HepG2 (cell line): ENCODE data around the gene NOS2. TPM values are rescaled to one million over a fixed set of nuclear protein-coding genes. Genes with fewer than 3 reads are reported as not detected.

ENCODE experiments used
- ATAC-seq: fragments of 200-7000 bp; cut with Tn5 transposase; 3 replicates; pipeline ENCODE4 v1.9.1; 2020; ENCODE audit warnings: mild to moderate bottlenecking, moderate library complexity
- BruUV-seq: library from RNA; stranded (reverse); fragments of 400-500 nt; replicated peaks from 2 replicates; lab custom pipeline; 2021; lab: Mats Ljungman, UMichigan
- CTCF ChIA-PET: fragments of 300-600 bp; formaldehyde crosslinking; extraction: SDS; loops from one replicate; lab custom pipeline; 2021; ENCODE audit warnings: low total read pairs, inconsistent platforms, low intra/inter-chr PET ratio; lab: Yijun Ruan, JAX
- POLR2A ChIA-PET: fragments of 350-600 bp; sonication (Branson Sonifier 250); formaldehyde crosslinking; loops from one replicate; lab custom pipeline; 2020; ENCODE audit warnings: antibody characterized with exemption, inconsistent platforms; lab: Yijun Ruan, JAX
- DNase-seq: peaks from one replicate; pipeline ENCODE4 v3.0.0-alpha.2; 2015; ENCODE audit warnings: low spot score
- FAIRE-seq: peaks from 3 replicates; lab custom pipeline; 2011; peaks lifted over from hg19 to GRCh38; lab: Jason Lieb, UNC
- H2AFZ ChIP-seq: one replicate; pipeline ENCODE4 v1.6.1; 2011; ENCODE audit warnings: low read length, inconsistent platforms
- H3K27ac ChIP-seq: fragments of 300-600 bp; 3 replicates; pipeline ENCODE4 v1.8.0; 2011; ENCODE audit warnings: mixed run types, mild to moderate bottlenecking, mixed read lengths, low read length, inconsistent platforms; ENCODE audit not compliant: insufficient read depth; ENCODE audit errors: extremely low read length
- H3K27me3 ChIP-seq, 2 experiments: fragments of 200-600 bp in 1 of 2; 2 replicates in 1 of 2; 3 replicates in 1 of 2; pipeline versions ENCODE4 v1.6.0 to v1.8.0; 2011; ENCODE audit warnings: low read length in 2 of 2, mild to moderate bottlenecking in 2 of 2, moderate library complexity in 2 of 2, inconsistent platforms in 1 of 2; ENCODE audit not compliant: insufficient read depth in 2 of 2, control insufficient read depth in 1 of 2
- H3K36me3 ChIP-seq, 2 experiments: fragments of 200-600 bp in 1 of 2; replicated peaks in 1 of 2; 2 replicates in 1 of 2; 3 replicates in 1 of 2; pipeline versions ENCODE4 v1.5.1 to v1.8.0; 2011; ENCODE audit warnings: low read length in 2 of 2, inconsistent platforms in 1 of 2; ENCODE audit not compliant: insufficient read depth in 2 of 2, control insufficient read depth in 1 of 2
- H3K4me1 ChIP-seq: 2 replicates; pipeline ENCODE4 v1.5.1; 2012; ENCODE audit warnings: low read length, inconsistent platforms; ENCODE audit not compliant: insufficient read depth
- H3K4me2 ChIP-seq: 2 replicates; pipeline ENCODE4 v1.6.0; 2011; ENCODE audit warnings: low read depth, low read length, inconsistent platforms
- H3K4me3 ChIP-seq, 3 experiments: fragments of 200-600 bp in 1 of 3; sonication (generic), shearing (Covaris generic) in 1 of 3; replicated peaks in 1 of 3; 2 replicates each; pipeline ENCODE4 v1.5.1; 2011 to 2016; ENCODE audit warnings: low read length in 3 of 3, inconsistent platforms in 2 of 3, low read depth in 2 of 3, mild to moderate bottlenecking in 2 of 3, control low read depth in 1 of 3, mixed read lengths in 1 of 3; ENCODE audit not compliant: insufficient read depth in 1 of 3
- H3K79me2 ChIP-seq: one replicate; pipeline ENCODE4 v1.6.1; 2011; ENCODE audit warnings: low read length, inconsistent platforms; ENCODE audit not compliant: insufficient read depth
- H3K9ac ChIP-seq: 2 replicates; pipeline ENCODE4 v1.6.0; 2011; ENCODE audit warnings: mild to moderate bottlenecking, low read depth, low read length, inconsistent platforms; ENCODE audit not compliant: insufficient read depth
- H3K9me3 ChIP-seq: 2 replicates; pipeline ENCODE4 v1.5.1; 2012; ENCODE audit warnings: mild to moderate bottlenecking, low read length
- H4K20me1 ChIP-seq: 2 replicates; pipeline ENCODE4 v1.6.0; 2011; ENCODE audit warnings: inconsistent platforms, mild to moderate bottlenecking, low read length, moderate library complexity; ENCODE audit not compliant: insufficient read depth
- BCLAF1 ChIP-seq: fragments of 450-650 bp; IDR thresholded peaks from 2 replicates; pipeline ENCODE4 v1.6.1; 2017; ENCODE audit warnings: mild to moderate bottlenecking
- ELF3 ChIP-seq: IDR thresholded peaks from 2 replicates; pipeline ENCODE4 v1.6.1; 2016; ENCODE audit warnings: missing genetic modification reagents, missing compliant biosample characterization
- FOXC1 ChIP-seq: sonication (generic); formaldehyde crosslinking; IDR thresholded peaks from 2 replicates; pipeline ENCODE4 v1.8.0; 2022; ENCODE audit warnings: mild to moderate bottlenecking, missing genetic modification reagents, borderline replicate concordance
- GMEB2 ChIP-seq: IDR thresholded peaks from 2 replicates; pipeline ENCODE4 v1.6.1; 2016; ENCODE audit warnings: missing biosample characterization, missing genetic modification reagents, low read depth
- MAX ChIP-seq: IDR thresholded peaks from 2 replicates; pipeline ENCODE4 v1.6.1; 2012; ENCODE audit warnings: inconsistent platforms
- NR0B2 ChIP-seq: sonication (generic); formaldehyde crosslinking; IDR thresholded peaks from 2 replicates; pipeline ENCODE4 v1.4.0; 2020; ENCODE audit warnings: mild to moderate bottlenecking, missing genetic modification reagents
- POLR2AphosphoS5 ChIP-seq: IDR thresholded peaks from 2 replicates; pipeline ENCODE4 v1.6.1; 2012; ENCODE audit warnings: low read depth, low read length
- ZBTB1 ChIP-seq: sonication (generic); formaldehyde crosslinking; IDR thresholded peaks from 2 replicates; pipeline ENCODE4 v1.4.0; 2020; ENCODE audit warnings: missing genetic modification reagents, borderline replicate concordance
- ZBTB21 ChIP-seq: sonication (generic); formaldehyde crosslinking; IDR thresholded peaks from 2 replicates; pipeline ENCODE4 v1.4.0; 2020; ENCODE audit warnings: missing genetic modification reagents
- ZFP36L2 ChIP-seq: sonication (generic); formaldehyde crosslinking; IDR thresholded peaks from 2 replicates; pipeline ENCODE4 v1.4.0; 2020; ENCODE audit warnings: missing genetic modification reagents
- ZNF121 ChIP-seq: sonication (generic); formaldehyde crosslinking; IDR thresholded peaks from 2 replicates; pipeline ENCODE4 v1.5.0; 2020; ENCODE audit warnings: mild to moderate bottlenecking, missing genetic modification reagents
- ZNF33A ChIP-seq: sonication (generic); formaldehyde crosslinking; IDR thresholded peaks from 2 replicates; pipeline ENCODE4 v1.5.1; 2020; ENCODE audit warnings: missing genetic modification reagents, mild to moderate bottlenecking, moderate library complexity, borderline replicate concordance
- ZNF530 ChIP-seq: sonication (generic); formaldehyde crosslinking; IDR thresholded peaks from 2 replicates; pipeline ENCODE4 v1.5.0; 2020; ENCODE audit warnings: low read depth, mild to moderate bottlenecking, missing genetic modification reagents
- WGBS: methylation state at CpG from one replicate; pipeline ENCODE4 v1.1.6; 2017; ENCODE audit warnings: low lambda C conversion rate; 5-methylcytosine and 5-hydroxymethylcytosine counted together
- in situ Hi-C: cut with HindIII; loops from 2 replicates; pipeline ENCODE4 v1.10.0; 2017; ENCODE audit warnings: low pct_unique_long_range_greater_than_20kb; ENCODE audit not compliant: extremely low pct_ligation_motif_present
- intact Hi-C: fragments of 100-400 bp; cut with micrococcal nuclease; formaldehyde crosslinking; loops from one replicate; pipeline ENCODE4 v1.10.0; 2022; ENCODE audit not compliant: unreplicated experiment
- polyA plus RNA-seq, 8 experiments: library from polyadenylated mRNA; depleted of rRNA in 3 of 8; stranded (reverse) in 7 of 8; unstranded in 1 of 8; fragments of >200 nt; fragmentation: Illumina TruSeq in 4 of 8; extraction: Trizol in 4 of 8; gene quantifications; 2 replicates each; pipeline versions ENCODE4 v1.2.1 to v1.2.3, GENCODE V29; 2011 to 2016; ENCODE audit warnings: low read depth in 4 of 8, missing spikeins in 1 of 8, mixed read lengths in 1 of 8; ENCODE audit not compliant: insufficient read depth in 1 of 8
- total RNA-seq, 5 experiments: library from RNA; depleted of rRNA; stranded (reverse); fragments of >200 nt; fragmentation: Illumina TruSeq; extraction: Trizol; gene quantifications; 2 replicates each; pipeline ENCODE4 v1.2.3, GENCODE V29; 2016; ENCODE audit warnings: low read depth in 1 of 5

Gene NOS2
- total and polyA plus RNA-seq, 2 of the 13 experiments (the other 11 are each of a cell fraction or from before 2014, with no cell fraction given) = 0.02 TPM; not detected in 1

- POLR2A ChIA-PET = no interaction called here
- Histone ChIP-seq H3K36me3 (no peaks in the 10 kb centered on the region), H3K9ac (no peak overlapping the region), H3K79me2 (no peaks in the 10 kb centered on the region), H2AFZ (no peak overlapping the region), H3K27ac (no peak overlapping the region)
- ATAC-seq = no peak
- TF ChIP-seq ZNF121 (CRISPR knock-in tag) (no peak), ELF3 (CRISPR knock-in tag) (no peak), NR0B2 (CRISPR knock-in tag) (no peak), ZBTB1 (CRISPR knock-in tag) (no peak)
- TF ChIP-seq, all 625 proteins: peak for 0
- Histone ChIP-seq H3K4me2 (no peak overlapping the region), H4K20me1 (no peaks in the 10 kb centered on the region), H3K27me3 (peaks cover 1 to 4% of the 10 kb centered on the region in 2 experiments; a peak in 1 of 5 replicates), H3K9me3 (no peaks in the 10 kb centered on the region), H3K4me1 (peaks cover 23% of the 10 kb centered on the region), H3K4me3 (no peak overlapping the region)
- DNase-seq (no peak), FAIRE-seq (no peak)
- 10% methylated on average over 2 of the region's 10 CpGs for whole genome bisulfite sequencing
- intact Hi-C loops (no loop called here), in situ Hi-C loops (no loop called here)
- CTCF ChIA-PET = interaction anchor here (4.2 kb wide), 1 partner anchor 76 kb away, joined by 46 read pairs; no protein-coding TSS in a partner anchor
- BruUV-seq = no TSS peak
Observed at GRCh38 chr17:27804113-27804512, 3.8 kb upstream of the NOS2 start.

GRCh38 chr17:27802962-27803680 is 2.8 kb upstream of the NOS2 start:
- H2AFZ ChIP-seq = no peak overlapping the region
- H3K79me2 ChIP-seq = no peaks in the 10 kb centered on the region
- intact Hi-C loops (no loop called here), in situ Hi-C loops (no loop called here)
- no peaks in the 10 kb centered on the region for H3K36me3 ChIP-seq
- peaks cover 21% of the 10 kb centered on the region for H3K4me1 ChIP-seq
- no peaks in the 10 kb centered on the region for H4K20me1 ChIP-seq
- DNase-seq (no peak), ATAC-seq (no peak)
- no peaks in the 10 kb centered on the region for H3K9me3 ChIP-seq
- TF ChIP-seq FOXC1 (no peak), BCLAF1 (no peak), ZFP36L2 (no peak), GMEB2 (no peak), ZBTB21 (CRISPR knock-in tag) (no peak), POLR2AphosphoS5 (no peak), MAX (no peak), ZNF530 (no peak), ZNF33A (CRISPR knock-in tag) (no peak)
- TF ChIP-seq, all 625 proteins: peak for 0
- FAIRE-seq = no peak
- no peak overlapping the region for H3K27ac ChIP-seq
- no TSS peak for BruUV-seq
- H3K9ac ChIP-seq = no peak overlapping the region
- ChIA-PET POLR2A (no interaction called here), CTCF (no interaction called here)
- H3K4me2 ChIP-seq = no peak overlapping the region
- H3K4me3 ChIP-seq = no peak overlapping the region
- WGBS = 28% methylated on average over 7 of the region's 7 CpGs
- H3K27me3 ChIP-seq = peaks cover 1 to 4% of the 10 kb centered on the region in 2 experiments; a peak in 1 of 5 replicates
